Fibroblast of peridontal ligament (primary cell): ENCODE data around the gene BTBD2.

ENCODE experiments used
- DNase-seq: peaks from one replicate; pipeline ENCODE4 v3.0.0-alpha.2; 2010; ENCODE audit errors: extremely low read depth

Gene BTBD2

GRCh38 chr19:2050991-2051772, 35.7 kb upstream of the BTBD2 start, which contains the start of gene MKNK2:
MKNK2 (minus strand) TSS chr19:2051244; CDS start chr19:2050851, 393 bp downstream.
- DNase-seq: peak; percentile 81

- DNase-seq: no peak
These were observed 35.0 kb upstream of the BTBD2 start for GRCh38 chr19:2050349-2050990.

GRCh38 chr19:2049741-2050348, 34.3 kb upstream of the BTBD2 start:
- peak; percentile 62 for DNase-seq

GRCh38 chr19:2048959-2049740, 33.6 kb upstream of the BTBD2 start:
- DNase-seq: no peak

GRCh38 chr19:2048104-2048958, 32.8 kb upstream of the BTBD2 start:
- DNase-seq: no peak

- no peak for DNase-seq
These were observed 32.1 kb upstream of the BTBD2 start for GRCh38 chr19:2047449-2048103.

- DNase-seq: no peak
These were observed 31.5 kb upstream of the BTBD2 start for GRCh38 chr19:2047076-2047448.

- no peak for DNase-seq
These were observed 30.8 kb upstream of the BTBD2 start for GRCh38 chr19:2046046-2046907.

GRCh38 chr19:2045501-2046045, 30.1 kb upstream of the BTBD2 start:
- DNase-seq: no peak

GRCh38 chr19:2044709-2045500, 29.4 kb upstream of the BTBD2 start:
- DNase-seq: no peak

- no peak for DNase-seq
These were observed 28.6 kb upstream of the BTBD2 start for GRCh38 chr19:2043961-2044708.

GRCh38 chr19:2043251-2043641, 27.7 kb upstream of the BTBD2 start:
- no peak for DNase-seq

- DNase-seq: no peak
These were observed 27.2 kb upstream of the BTBD2 start for GRCh38 chr19:2042485-2043250.

GRCh38 chr19:2041683-2042484, 26.4 kb upstream of the BTBD2 start:
- DNase-seq: peak; percentile 67

- no peak for DNase-seq
These were observed 25.8 kb upstream of the BTBD2 start for GRCh38 chr19:2041433-2041682.

GRCh38 chr19:2040647-2041432, 25.3 kb upstream of the BTBD2 start:
- DNase-seq: no peak
